Calu3 (cell line): ENCODE data around the gene OTOGL. TPM values are rescaled to one million over a fixed set of nuclear protein-coding genes. Genes with fewer than 3 reads are reported as not detected.
A peak's percentile ranks its signal among the peaks of the same experiment; 100 is the strongest.

Experiments
- Bru-seq: library from RNA; stranded (reverse); fragments of 400-500 nt; gene quantifications from one replicate; lab custom pipeline; 2021; lab: Mats Ljungman, UMichigan
- BruChase-seq, 2 experiments: library from RNA; stranded (reverse); fragments of 400-500 nt; gene quantifications; one replicate each; lab custom pipeline; 2021; lab: Mats Ljungman, UMichigan
- BruUV-seq: library from RNA; stranded (reverse); fragments of 400-500 nt; replicated peaks from 2 replicates; lab custom pipeline; 2021; lab: Mats Ljungman, UMichigan
- CTCF ChIA-PET: fragments of 300-600 bp; sonication (Branson Sonifier 250); formaldehyde crosslinking; loops from one replicate; lab custom pipeline; 2022; ENCODE audit warnings: antibody characterized with exemption; lab: Charles Lee
- DNase-seq: peaks from one replicate; pipeline ENCODE4 v3.0.0; 2022
- H3K27ac Mint-ChIP-seq: one replicate; pipeline ENCODE4 v1.8.0; 2022; ENCODE audit warnings: mixed read lengths; ENCODE audit not compliant: unreplicated experiment
- H3K27me3 Mint-ChIP-seq: one replicate; pipeline ENCODE4 v1.8.0; 2022; ENCODE audit warnings: mixed read lengths; ENCODE audit not compliant: unreplicated experiment
- H3K36me3 Mint-ChIP-seq: one replicate; pipeline ENCODE4 v1.8.0; 2022; ENCODE audit warnings: mild to moderate bottlenecking, moderate library complexity, mixed read lengths; ENCODE audit not compliant: insufficient read depth, unreplicated experiment
- H3K4me1 Mint-ChIP-seq: one replicate; pipeline ENCODE4 v1.8.0; 2022; ENCODE audit warnings: mild to moderate bottlenecking, low read depth, mixed read lengths; ENCODE audit not compliant: unreplicated experiment
- H3K4me3 Mint-ChIP-seq: one replicate; pipeline ENCODE4 v1.8.0; 2022; ENCODE audit warnings: mild to moderate bottlenecking, low read depth, moderate library complexity, mixed read lengths; ENCODE audit not compliant: unreplicated experiment
- H3K9me3 Mint-ChIP-seq: one replicate; pipeline ENCODE4 v1.8.0; 2022; ENCODE audit warnings: low read depth, mixed read lengths; ENCODE audit not compliant: unreplicated experiment
- CTCF ChIP-seq: fragments of 200-600 bp; IDR thresholded peaks from one replicate; pipeline ENCODE4 v1.8.0; 2022; ENCODE audit warnings: antibody characterized with exemption; ENCODE audit not compliant: unreplicated experiment
- intact Hi-C: fragments of 100-400 bp; cut with micrococcal nuclease; formaldehyde crosslinking; loops from one replicate; pipeline ENCODE4 v1.10.0; 2022; ENCODE audit not compliant: unreplicated experiment
- long read RNA-seq: library from polyadenylated mRNA; stranded (forward); transcript quantifications from one replicate; pipeline ENCODE4 v2.0.0, GENCODE V29; 2022
- total RNA-seq: library from RNA; stranded (reverse); gene quantifications from 2 replicates; pipeline ENCODE4 v1.2.3, GENCODE V29; 2022

The OTOGL gene, protein sequence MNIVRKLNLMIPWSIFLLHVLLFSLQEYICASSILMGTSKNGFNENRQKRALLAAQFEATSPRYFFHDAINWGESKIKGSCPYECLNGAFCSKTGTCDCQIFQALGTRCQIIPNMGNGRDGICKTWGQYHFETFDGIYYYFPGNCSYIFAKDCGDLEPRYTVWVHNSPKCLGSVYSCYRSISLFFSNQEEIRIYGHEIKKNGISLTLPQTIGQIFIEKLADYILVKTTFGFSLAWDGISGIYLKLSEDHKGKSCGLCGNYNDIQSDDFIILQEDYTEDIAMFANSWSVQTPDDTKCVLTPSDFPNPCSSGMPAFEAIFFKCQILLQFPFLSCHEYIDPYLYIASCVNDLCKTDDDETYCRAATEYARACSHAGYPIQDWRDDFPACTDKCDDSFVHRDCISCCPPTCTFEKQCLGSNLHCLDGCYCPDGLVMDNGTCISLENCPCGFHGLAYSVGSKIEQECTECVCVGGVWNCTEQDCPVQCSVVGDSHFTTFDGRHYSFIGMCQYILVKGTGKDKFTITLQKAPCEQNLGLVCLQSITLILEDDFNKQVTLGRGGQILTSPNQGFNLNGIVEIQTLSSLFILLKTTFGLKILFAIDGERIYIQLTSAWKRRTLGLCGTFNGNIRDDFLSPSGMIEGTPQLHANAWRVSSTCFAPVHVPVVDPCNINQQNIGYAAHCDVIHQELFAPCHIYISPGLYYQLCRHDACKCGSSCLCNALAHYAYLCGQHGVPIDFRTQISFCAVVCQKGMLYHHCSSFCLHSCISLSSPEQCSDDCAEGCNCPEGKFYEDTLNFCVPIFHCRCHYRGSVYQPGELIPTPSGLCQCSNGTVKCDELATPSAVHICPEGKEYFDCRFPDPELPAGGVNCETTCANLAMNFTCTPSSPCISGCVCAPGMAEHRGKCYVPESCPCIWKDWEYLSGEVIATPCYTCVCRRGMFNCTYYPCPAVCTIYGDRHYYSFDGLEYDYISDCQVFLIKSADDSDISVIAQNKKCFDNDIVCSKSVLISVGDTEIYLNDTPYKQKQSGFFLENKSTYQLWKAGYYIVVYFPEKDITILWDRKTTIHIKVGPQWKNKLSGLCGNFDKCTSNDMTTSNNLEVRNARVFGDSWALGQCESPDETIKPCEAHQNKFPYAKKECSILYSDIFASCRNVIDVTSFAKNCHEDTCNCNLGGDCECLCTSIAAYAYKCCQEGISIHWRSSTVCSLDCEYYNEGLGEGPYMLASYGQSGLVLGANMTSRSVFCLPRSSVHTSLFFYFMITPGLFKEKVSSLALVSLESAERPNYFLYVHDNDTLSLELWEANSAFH (N-terminal part only)
- total RNA-seq (0.05 and 0.09 TPM in 2 replicates), Bru-seq, nascent RNA (percentile 10 among the genes with signal in this experiment), BruChase-seq, experiment 1, labeled RNA remaining after a 6-hour chase (percentile 10 among the genes with signal in this experiment), BruChase-seq, experiment 2, labeled RNA remaining after a 2-hour chase (percentile 12 among the genes with signal in this experiment)
- long read RNA-seq: 0 reads

GRCh38 chr12:80099259-80099658, at the start of gene OTOGL:
OTOGL (plus strand) TSS chr12:80099537; CDS start chr12:80209432, 109,895 bp downstream.
- Mint-ChIP-seq H3K9me3 (peaks cover 3% of the 10 kb centered on the region), H3K4me1 (no peaks in the 10 kb centered on the region), H3K27ac (no peak within 1 kb of the TSS), H3K4me3 (no peak within 1 kb of the TSS), H3K27me3 (no peaks in the 10 kb centered on the region), H3K36me3 (no peaks in the 10 kb centered on the region)
- CTCF ChIA-PET: interaction anchor here (0.5 to 0.6 kb wide), 2 partner anchors 100 to 1003 kb away, joined by 3 read pairs; no protein-coding TSS in a partner anchor
- no TSS peak for BruUV-seq
- TF ChIP-seq CTCF: no peak
- DNase-seq: no peak
- intact Hi-C loops: loop anchor here (1.0 kb wide), 1 partner anchor 14 kb away; no protein-coding TSS in a partner anchor

DNA sequence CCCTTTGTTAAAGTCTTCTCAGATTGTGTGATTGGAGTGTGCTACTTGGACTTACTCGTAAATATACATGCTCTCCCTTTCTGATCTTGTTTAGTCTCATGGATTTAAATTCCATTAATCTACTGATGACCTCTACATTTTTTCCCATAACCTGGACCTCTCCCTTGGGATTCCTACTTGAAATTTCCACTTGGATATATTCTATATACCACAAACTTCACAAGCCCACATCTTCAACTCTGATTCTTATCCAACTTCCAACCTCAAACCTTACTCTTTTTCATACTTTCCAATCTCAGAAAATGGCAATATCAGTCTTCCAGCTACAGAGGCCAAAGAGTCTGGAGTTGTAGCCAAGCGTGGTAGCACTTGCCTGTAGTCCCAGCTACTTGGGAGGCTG, 49.1 kb upstream of the OTOGL start:
- H3K4me1 Mint-ChIP-seq: no peaks in the 10 kb centered on the region
- no peak overlapping the region for H3K4me3 Mint-ChIP-seq
- H3K36me3 Mint-ChIP-seq: no peaks in the 10 kb centered on the region
- no peaks in the 10 kb centered on the region for H3K27me3 Mint-ChIP-seq
- BruUV-seq: no TSS peak
- peaks cover 5% of the 10 kb centered on the region for H3K9me3 Mint-ChIP-seq
- intact Hi-C loops: loop anchor here (2.0 kb wide), 1 partner anchor 137 kb away; no protein-coding TSS in a partner anchor
- CTCF ChIA-PET: no interaction called here
- no peak for TF ChIP-seq CTCF
- no peak for DNase-seq
- H3K27ac Mint-ChIP-seq: no peak overlapping the region

DNA sequence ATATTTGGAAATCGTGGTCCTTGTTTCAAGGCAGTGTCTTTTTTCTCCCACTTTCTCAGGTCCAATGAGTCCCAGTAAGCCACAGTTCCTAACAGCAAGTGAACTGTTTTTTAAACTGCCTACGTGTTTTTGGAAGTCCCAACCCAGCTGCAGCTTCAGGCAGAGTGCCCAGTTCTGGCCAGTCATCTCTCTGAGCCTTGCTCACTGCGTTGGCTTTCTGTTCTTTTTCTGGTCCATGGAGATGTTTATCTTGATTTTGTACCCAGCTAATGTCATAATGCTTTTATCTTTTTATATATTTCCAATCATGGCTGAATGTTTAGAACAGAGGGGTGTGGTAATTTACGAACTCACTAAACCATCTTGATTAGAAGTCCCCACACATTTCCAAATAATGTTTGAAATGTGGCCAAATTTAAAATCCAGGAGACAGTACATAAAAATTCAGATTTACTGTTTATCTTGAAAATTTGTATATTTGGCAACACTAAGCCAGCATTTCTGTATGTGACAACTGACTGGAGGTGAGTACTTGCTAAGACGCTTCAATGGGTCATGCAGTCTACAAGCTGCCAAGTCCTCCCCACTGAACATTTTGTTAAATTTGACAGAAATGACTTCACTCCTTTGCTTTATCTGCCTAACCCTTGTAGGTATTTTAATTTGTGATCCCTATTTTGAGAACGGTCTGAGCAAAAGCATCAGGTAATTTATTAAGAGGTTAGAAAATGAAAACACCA, 46.1 kb upstream of the OTOGL start:
- CTCF ChIA-PET: no interaction called here
- no TSS peak for BruUV-seq
- no peaks in the 10 kb centered on the region for H3K27me3 Mint-ChIP-seq
- no peak overlapping the region for H3K27ac Mint-ChIP-seq
- no peaks in the 10 kb centered on the region for H3K4me1 Mint-ChIP-seq
- H3K36me3 Mint-ChIP-seq: no peaks in the 10 kb centered on the region
- H3K4me3 Mint-ChIP-seq: no peak overlapping the region
- TF ChIP-seq CTCF: no peak
- no peak for DNase-seq
- intact Hi-C loops: no loop called here
- H3K9me3 Mint-ChIP-seq: peaks cover 5% of the 10 kb centered on the region
